ENCODE measurements around the gene IGFALS.

Gene IGFALS

GRCh38 chr16:1766231-1766630, 27.3 kb downstream of the IGFALS start:
- no peak for DNase-seq (ENCODE audit: low read depth, low spot score)

GRCh38 chr16:1765826-1766225, 27.7 kb downstream of the IGFALS start:
- DNase-seq (ENCODE audit: low read depth, low spot score) = no peak

- no peak for DNase-seq (ENCODE audit: low read depth, low spot score)
Measured at GRCh38 chr16:1764971-1765370, 28.5 kb downstream of the IGFALS start.

- DNase-seq (ENCODE audit: low read depth, low spot score) = no peak
Measured at GRCh38 chr16:1763521-1764511, 29.7 kb downstream of the IGFALS start.

- DNase-seq (ENCODE audit: low read depth, low spot score) = no peak
Measured at GRCh38 chr16:1762879-1763520, 30.5 kb downstream of the IGFALS start.

- no peak for DNase-seq (ENCODE audit: low read depth, low spot score)
Measured at GRCh38 chr16:1762196-1762878, 31.2 kb downstream of the IGFALS start.

GRCh38 chr16:1761751-1762150, 31.8 kb downstream of the IGFALS start:
- no peak for DNase-seq (ENCODE audit: low read depth, low spot score)

GRCh38 chr16:1760911-1761310, 32.6 kb downstream of the IGFALS start:
- no peak for DNase-seq (ENCODE audit: low read depth, low spot score)

GRCh38 chr16:1759511-1759910, 34.0 kb downstream of the IGFALS start:
- no peak for DNase-seq (ENCODE audit: low read depth, low spot score)

- DNase-seq (ENCODE audit: low read depth, low spot score) = no peak
Measured at GRCh38 chr16:1758923-1759322, 34.6 kb downstream of the IGFALS start.

- no peak for DNase-seq (ENCODE audit: low read depth, low spot score)
Measured at GRCh38 chr16:1757714-1758461, 35.6 kb downstream of the IGFALS start.

GRCh38 chr16:1754204-1754603, 39.3 kb downstream of the IGFALS start:
- no peak for DNase-seq (ENCODE audit: low read depth, low spot score)

- DNase-seq (ENCODE audit: low read depth, low spot score) = no peak
Measured at GRCh38 chr16:1752853-1753252, 40.7 kb downstream of the IGFALS start.

- no peak for DNase-seq (ENCODE audit: low read depth, low spot score)
Measured at GRCh38 chr16:1751946-1752345, 41.6 kb downstream of the IGFALS start.

GRCh38 chr16:1749152-1750117, 44.1 kb downstream of the IGFALS start:
- DNase-seq (ENCODE audit: low read depth, low spot score) = no peak

GRCh38 chr16:1747934-1748333, 45.6 kb downstream of the IGFALS start:
- no peak for DNase-seq (ENCODE audit: low read depth, low spot score)

- DNase-seq (ENCODE audit: low read depth, low spot score) = no peak
Measured at GRCh38 chr16:1746693-1747195, 46.8 kb downstream of the IGFALS start.

- DNase-seq (ENCODE audit: low read depth, low spot score) = no peak
Measured at GRCh38 chr16:1745900-1746692, 47.4 kb downstream of the IGFALS start.

GRCh38 chr16:1745181-1745899, 48.2 kb downstream of the IGFALS start:
- no peak for DNase-seq (ENCODE audit: low read depth, low spot score)
